Endothelial cell of umbilical vein (primary cell): ENCODE results near the gene ACAP1.

ENCODE experiments used
- CTCF ChIP-seq, 2 donors: IDR thresholded peaks; 1 replicate in 1 of 2; 2 replicates in 1 of 2; pipeline ENCODE4 v1.5.1; 2011; ENCODE audit warnings: low read length in 2 of 2, mild to moderate bottlenecking in 2 of 2, moderate library complexity in 2 of 2, control low read depth in 1 of 2, inconsistent platforms in 1 of 2, low read depth in 1 of 2; ENCODE audit not compliant: insufficient read depth in 1 of 2; ENCODE audit errors: extremely low read depth in 1 of 2
- EZH2 ChIP-seq: IDR thresholded peaks from 2 replicates; pipeline ENCODE4 v1.6.1; 2012; ENCODE audit warnings: borderline replicate concordance, low read depth, mild to moderate bottlenecking, moderate library complexity, low read length, inconsistent platforms; ENCODE audit not compliant: severe bottlenecking
- GATA2 ChIP-seq: IDR thresholded peaks from 2 replicates; pipeline ENCODE4 v1.7.0; 2011; ENCODE audit warnings: low read depth, mild to moderate bottlenecking, moderate library complexity, mixed read lengths, low read length; ENCODE audit not compliant: insufficient read length, insufficient read depth
- POLR2A ChIP-seq: IDR thresholded peaks from 2 replicates; pipeline ENCODE4 v1.6.1; 2012; ENCODE audit warnings: low read depth, mild to moderate bottlenecking, control low read depth, low read length
- TF ChIP-seq, protein P1 (sequence below): IDR thresholded peaks from 2 replicates; pipeline ENCODE4 v1.6.1; 2011; ENCODE audit not compliant: insufficient read depth, insufficient read length

DNA sequence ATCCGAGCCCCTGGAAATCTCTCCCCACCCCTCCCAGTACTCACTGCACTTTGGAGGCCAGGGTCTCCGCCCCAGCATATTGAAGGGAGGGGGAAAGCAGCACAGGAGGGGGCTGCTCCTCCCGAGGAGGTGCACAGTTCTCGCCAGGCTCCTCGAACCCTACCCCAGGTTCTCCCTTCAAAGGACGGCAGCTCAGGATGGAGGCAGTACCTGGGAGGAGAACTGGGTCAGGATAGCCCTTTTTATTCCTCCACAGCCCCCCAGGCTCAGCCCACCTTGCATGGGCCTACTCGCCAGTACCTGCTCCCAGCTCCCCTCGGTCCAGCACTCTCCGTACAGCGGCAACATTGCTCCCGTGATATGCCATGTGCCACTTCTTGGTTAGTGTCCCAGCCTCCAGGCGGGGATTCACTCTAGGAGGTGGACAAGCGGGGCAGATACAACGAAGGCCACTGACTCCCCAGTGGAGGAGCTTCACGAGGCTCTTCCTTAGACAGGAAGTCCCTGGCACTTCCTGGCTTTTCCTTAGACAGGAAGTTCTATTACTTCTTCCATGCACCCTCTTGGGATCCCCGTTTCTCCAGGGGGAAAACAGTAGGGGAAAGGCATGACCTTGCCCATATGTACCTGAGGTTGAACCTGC is 19.0 kb upstream of the ACAP1 start:
- TF ChIP-seq POLR2A (no peak), CTCF (IDR thresholded peaks at IDR 0.05; ENCODE audit: extremely low read depth in 1 of 2, insufficient read depth in 1 of 2, low read depth in 1 of 2, low read length in 2 of 2) (no peak), EZH2 (no peak), GATA2 (no peak)
- TF ChIP-seq, protein P1, sequence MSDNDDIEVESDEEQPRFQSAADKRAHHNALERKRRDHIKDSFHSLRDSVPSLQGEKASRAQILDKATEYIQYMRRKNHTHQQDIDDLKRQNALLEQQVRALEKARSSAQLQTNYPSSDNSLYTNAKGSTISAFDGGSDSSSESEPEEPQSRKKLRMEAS, result no peak
